Stomach (tissue), 4 donors: ENCODE measurements around the gene GJB3.

Experiments used
- CTCF ChIP-seq, 7 experiments: fragments of 450-650 bp in 4 of 7; fragments of 200-600 bp in 3 of 7; sonication (generic) in 3 of 7; IDR thresholded peaks; one replicate each; pipeline ENCODE4 v1.5.1; 2016 to 2019; ENCODE audit warnings: antibody characterized with exemption in 7 of 7, control low read depth in 2 of 7, mild to moderate bottlenecking in 1 of 7
- EP300 ChIP-seq: sonication (generic); formaldehyde crosslinking; IDR thresholded peaks from one replicate; pipeline ENCODE4 v1.6.1; 2017; ENCODE audit warnings: antibody characterized with exemption

- TF ChIP-seq CTCF (IDR thresholded peaks at IDR 0.05), result no peak
- TF ChIP-seq EP300, result no peak
Observed at GRCh38 chr1:34754964-34755637, 25.9 kb upstream of the GJB3 start, which contains the start of gene GJB5.
